A673 (cell line): ENCODE results near the gene DAPL1.

Experiments used
- CTCF ChIP-seq: fragments of 300-800, 200-600 bp; sonication (generic); conservative IDR thresholded peaks from 2 replicates; pipeline ENCODE4 v1.5.1; 2017; ENCODE audit warnings: low read depth, mild to moderate bottlenecking, antibody characterized with exemption, low read length, moderate library complexity, mixed read lengths
- EZH2 ChIP-seq: fragments of 200-600 bp; sonication (generic); IDR thresholded peaks from 2 replicates; pipeline ENCODE4 v1.6.1; 2017; ENCODE audit warnings: borderline replicate concordance, low read depth, mild to moderate bottlenecking, mixed read lengths, antibody characterized with exemption, low read length; ENCODE audit not compliant: poor library complexity, severe bottlenecking

- TF ChIP-seq CTCF (no peak), EZH2 (no peak)
Measured at GRCh38 chr2:158810731-158811460, 15.8 kb downstream of the DAPL1 start.
